ENCODE measurements around the gene TRIM14.
A peak's percentile ranks its signal among the peaks of the same experiment; 100 is the strongest.

Gene TRIM14

DNA sequence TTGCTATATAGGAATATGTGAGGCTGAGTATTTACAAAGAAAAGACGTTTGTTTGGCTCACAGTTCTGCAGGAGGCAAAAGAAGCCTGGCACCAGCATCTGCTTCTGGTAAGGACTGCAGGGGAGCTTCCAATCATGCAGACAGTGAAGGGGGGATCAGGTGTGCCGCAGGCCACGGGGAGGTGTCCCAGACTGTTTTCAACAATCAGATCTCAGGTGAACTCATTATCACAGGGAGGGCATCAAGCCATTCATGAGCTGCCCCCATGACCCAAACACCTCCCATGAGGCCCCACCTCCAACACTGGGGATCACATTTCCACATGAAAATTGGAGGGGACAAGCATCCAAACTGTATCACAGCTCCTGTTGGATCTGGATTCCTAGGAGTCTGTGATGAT, 30.4 kb upstream of the TRIM14 start:
- TF ChIP-seq, protein P1, sequence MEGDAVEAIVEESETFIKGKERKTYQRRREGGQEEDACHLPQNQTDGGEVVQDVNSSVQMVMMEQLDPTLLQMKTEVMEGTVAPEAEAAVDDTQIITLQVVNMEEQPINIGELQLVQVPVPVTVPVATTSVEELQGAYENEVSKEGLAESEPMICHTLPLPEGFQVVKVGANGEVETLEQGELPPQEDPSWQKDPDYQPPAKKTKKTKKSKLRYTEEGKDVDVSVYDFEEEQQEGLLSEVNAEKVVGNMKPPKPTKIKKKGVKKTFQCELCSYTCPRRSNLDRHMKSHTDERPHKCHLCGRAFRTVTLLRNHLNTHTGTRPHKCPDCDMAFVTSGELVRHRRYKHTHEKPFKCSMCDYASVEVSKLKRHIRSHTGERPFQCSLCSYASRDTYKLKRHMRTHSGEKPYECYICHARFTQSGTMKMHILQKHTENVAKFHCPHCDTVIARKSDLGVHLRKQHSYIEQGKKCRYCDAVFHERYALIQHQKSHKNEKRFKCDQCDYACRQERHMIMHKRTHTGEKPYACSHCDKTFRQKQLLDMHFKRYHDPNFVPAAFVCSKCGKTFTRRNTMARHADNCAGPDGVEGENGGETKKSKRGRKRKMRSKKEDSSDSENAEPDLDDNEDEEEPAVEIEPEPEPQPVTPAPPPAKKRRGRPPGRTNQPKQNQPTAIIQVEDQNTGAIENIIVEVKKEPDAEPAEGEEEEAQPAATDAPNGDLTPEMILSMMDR (conservative IDR thresholded peaks at IDR 0.05; ENCODE audit: low read length) = no peak
- no peak for DNase-seq (ENCODE audit: low read depth)

GRCh38 chr9:98148486-98148885, 29.5 kb upstream of the TRIM14 start:
- no peak overlapping the region for H3K4me3 ChIP-seq (ENCODE audit: low read length)
- no peak for DNase-seq (ENCODE audit: low read depth)
- TF ChIP-seq, protein P1 (conservative IDR thresholded peaks at IDR 0.05; ENCODE audit: low read length) = no peak

More for the DNA sequence above, 30.4 kb upstream of the TRIM14 start:
- no peak overlapping the region for H3K4me3 ChIP-seq (ENCODE audit: low read length)

DNA sequence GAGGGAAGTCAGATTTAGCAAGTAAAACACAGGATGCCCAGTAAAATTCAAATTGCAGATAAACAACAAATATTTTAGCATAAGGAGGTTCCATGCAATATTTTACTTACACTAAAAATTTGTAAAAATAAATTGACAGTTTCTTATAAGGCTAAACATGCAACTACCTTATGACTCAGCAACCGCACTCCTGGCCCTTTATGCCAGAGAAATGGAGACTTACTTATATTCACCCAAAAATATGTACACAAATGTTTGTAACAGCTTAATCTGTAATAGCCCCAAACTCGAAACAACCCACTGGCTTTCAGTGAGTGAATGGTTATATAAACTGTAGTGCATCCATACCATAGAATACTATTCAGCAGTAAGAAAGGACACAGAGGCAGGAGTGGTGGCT, 28.6 kb upstream of the TRIM14 start:
- TF ChIP-seq, protein P1 (conservative IDR thresholded peaks at IDR 0.05; ENCODE audit: low read length) = no peak
- no peak overlapping the region for H3K4me3 ChIP-seq (ENCODE audit: low read length)
- DNase-seq (ENCODE audit: low read depth) = peak; percentile 31

DNA sequence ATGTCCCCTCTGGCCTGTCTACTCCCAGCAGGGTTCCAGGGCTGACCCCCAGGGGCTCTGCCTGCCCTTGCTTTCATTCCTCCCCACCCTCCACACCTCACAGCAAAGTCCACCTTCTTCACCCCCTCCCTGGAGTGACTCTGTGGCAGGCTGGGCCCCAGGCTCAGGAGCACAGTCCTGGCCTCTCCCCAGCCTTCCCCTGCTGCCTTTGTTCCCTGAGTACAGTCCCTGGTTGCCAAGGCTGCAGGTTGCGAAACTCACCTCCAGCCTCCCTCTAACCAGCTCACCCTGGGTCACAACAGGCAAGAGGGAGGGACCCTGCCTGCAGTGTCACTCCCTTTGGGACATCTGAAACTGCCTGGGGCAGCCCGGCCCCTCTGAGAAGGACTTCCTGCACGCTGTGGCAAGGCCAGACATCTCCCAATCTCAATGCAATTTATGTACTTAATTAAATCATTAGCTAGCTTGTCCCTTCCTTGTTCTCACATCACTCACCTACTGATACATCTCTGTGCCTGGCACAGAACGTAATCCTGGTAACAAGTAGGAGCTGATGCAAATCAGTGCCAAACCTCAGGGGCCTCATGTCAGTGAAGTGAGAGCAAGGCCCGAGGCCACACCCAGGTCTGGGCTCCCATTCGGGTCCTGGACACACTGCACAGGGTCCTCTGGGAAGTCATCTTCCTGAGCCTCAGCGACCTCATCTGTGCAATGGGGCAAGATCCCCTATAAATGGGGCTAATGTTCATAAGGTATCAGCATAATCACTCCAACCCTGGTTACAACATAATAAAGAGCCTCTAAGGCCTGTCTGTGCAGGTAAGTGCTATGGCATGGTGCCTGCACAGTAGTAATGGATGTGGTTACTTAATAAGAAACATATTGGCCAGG, 27.3 kb upstream of the TRIM14 start:
- TF ChIP-seq, protein P1 (conservative IDR thresholded peaks at IDR 0.05; ENCODE audit: low read length) = no peak
- H3K4me3 ChIP-seq (ENCODE audit: low read length) = no peak overlapping the region
- DNase-seq (ENCODE audit: low read depth) = peak; percentile 51

- no peak for DNase-seq (ENCODE audit: low read depth)
- TF ChIP-seq, protein P1 (conservative IDR thresholded peaks at IDR 0.05; ENCODE audit: low read length) = no peak
- H3K4me3 ChIP-seq (ENCODE audit: low read length) = no peak overlapping the region
These were observed 25.6 kb upstream of the TRIM14 start for GRCh38 chr9:98144631-98145030.

DNA sequence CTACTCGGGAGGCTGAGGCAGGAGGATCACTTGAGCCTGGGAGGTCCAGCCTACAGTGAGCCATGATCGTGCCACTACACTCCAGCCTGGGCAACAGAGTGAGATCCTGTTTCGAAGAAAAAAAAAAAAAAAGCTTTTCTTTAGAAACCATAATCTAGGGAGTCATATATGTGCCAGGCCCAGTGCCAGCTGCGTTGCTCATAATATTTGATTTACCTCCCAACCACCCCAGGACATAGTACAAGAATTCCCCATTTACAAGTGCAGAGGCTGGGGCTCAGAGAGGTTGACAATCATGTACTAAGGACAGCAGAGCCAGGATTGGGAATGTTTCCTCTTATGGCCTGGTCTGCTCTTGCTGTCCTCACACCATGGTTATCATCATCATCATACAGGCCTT, 25.1 kb upstream of the TRIM14 start:
- no peak overlapping the region for H3K4me3 ChIP-seq (ENCODE audit: low read length)
- TF ChIP-seq, protein P1 (conservative IDR thresholded peaks at IDR 0.05; ENCODE audit: low read length) = no peak
- DNase-seq (ENCODE audit: low read depth) = no peak

DNA sequence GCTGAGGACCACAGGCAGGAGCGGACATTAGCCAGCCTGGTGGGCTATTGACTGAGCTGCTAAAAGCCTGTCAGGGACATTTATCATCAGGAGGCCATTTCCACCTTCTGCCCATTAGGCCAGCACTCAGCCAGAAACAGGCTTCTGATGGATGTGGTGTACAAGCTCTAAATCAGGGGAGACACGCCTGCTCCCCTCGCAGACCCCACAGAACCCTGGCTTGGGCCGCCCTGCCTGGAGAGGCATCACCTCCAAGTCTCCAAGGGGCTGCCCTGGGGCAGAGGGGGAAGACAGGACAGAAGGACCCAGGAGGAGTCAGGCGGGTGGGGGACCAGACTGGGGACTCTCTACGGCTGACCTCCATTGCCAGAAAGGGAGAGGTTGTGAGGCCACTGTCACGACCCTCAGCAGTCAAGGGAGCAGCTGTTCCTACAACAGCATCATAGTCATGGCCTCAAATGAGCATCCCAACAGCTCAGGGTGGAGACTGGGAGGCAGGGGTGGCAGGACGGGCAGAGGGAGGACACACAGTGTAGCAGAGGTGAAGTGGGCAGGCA, 24.0 kb upstream of the TRIM14 start:
- no peak for DNase-seq (ENCODE audit: low read depth)
- TF ChIP-seq, protein P1 (conservative IDR thresholded peaks at IDR 0.05; ENCODE audit: low read length) = no peak
- no peak overlapping the region for H3K4me3 ChIP-seq (ENCODE audit: low read length)
